Stimulated activated CD4-positive, alpha-beta T cell treated with anti-CD3 and anti-CD28 coated beads, Interleukin-1b, Interleukin-23, amount 100 ng/mL, for 24 hours (primary cell): Measurements from ENCODE around the gene IST1.
A peak's percentile ranks its signal among the peaks of the same experiment; 100 is the strongest.
"Not testable (repeated sequence)": the region's sequence is repeated elsewhere in the genome, so short reads cannot be mapped to it uniquely, and the experiment has no call there.

Experiments
- DNase-seq, 4 experiments: peaks; one replicate each; pipeline ENCODE4 v3.0.0-alpha.2; 2020; ENCODE audit warnings: low read depth in 4 of 4, low spot score in 1 of 4

IST1 gene

GRCh38 chr16:71880176-71880575 lies 15.2 kb upstream of the IST1 start:
- no peak for DNase-seq

- peak; percentile 51 to 72 (median 68) for DNase-seq
Measured at GRCh38 chr16:71882505-71883167, 12.7 kb upstream of the IST1 start.

GRCh38 chr16:71883168-71883848 lies 12.0 kb upstream of the IST1 start:
- peak in 2 of 4 experiments; percentile 29 to 45 for DNase-seq

- peak; percentile 47 to 73 (median 58) for DNase-seq
Measured at GRCh38 chr16:71883849-71884638, 11.3 kb upstream of the IST1 start, which contains the start of gene ZNF821. Gene ZNF821, minus strand, starts transcription at chr16:71884182. Its CDS starts 4,236 bp downstream, at chr16:71879946.

- no peak for DNase-seq
Measured at GRCh38 chr16:71885261-71885650, 10.1 kb upstream of the IST1 start.

- no peak for DNase-seq
Measured at GRCh38 chr16:71889147-71889546, 6.2 kb upstream of the IST1 start.

GRCh38 chr16:71893888-71894228 lies 1.5 kb upstream of the IST1 start:
- DNase-seq = no peak

- no peak for DNase-seq
Measured at GRCh38 chr16:71894229-71894920, 956 bp upstream of the IST1 start.

- no peak for DNase-seq
Measured at GRCh38 chr16:71895679-71896365, 491 bp downstream of the IST1 start.

GRCh38 chr16:71896764-71897368 lies 1.5 kb downstream of the IST1 start:
- no peak for DNase-seq

GRCh38 chr16:71899171-71899570 lies 3.8 kb downstream of the IST1 start:
- no peak for DNase-seq

GRCh38 chr16:71902656-71903365 lies 7.5 kb downstream of the IST1 start:
- no peak for DNase-seq

- DNase-seq = no peak
Measured at GRCh38 chr16:71903608-71904007, 8.3 kb downstream of the IST1 start.

GRCh38 chr16:71904239-71904638 lies 8.9 kb downstream of the IST1 start:
- DNase-seq = no peak

GRCh38 chr16:71905765-71906164 lies 10.4 kb downstream of the IST1 start:
- not testable (repeated sequence) for DNase-seq

GRCh38 chr16:71911121-71911520 lies 15.8 kb downstream of the IST1 start:
- DNase-seq = no peak

- no peak for DNase-seq
Measured at GRCh38 chr16:71912534-71913275, 17.4 kb downstream of the IST1 start.

GRCh38 chr16:71914802-71915201 lies 19.5 kb downstream of the IST1 start:
- DNase-seq = no peak

GRCh38 chr16:71915350-71915749 lies 20.0 kb downstream of the IST1 start:
- DNase-seq = no peak
